Measurements from ENCODE around the gene ZNF70. TPM values are rescaled to one million over a fixed set of nuclear protein-coding genes. Genes with fewer than 3 reads are reported as not detected.
A peak's percentile ranks its signal among the peaks of the same experiment; 100 is the strongest.

Gene ZNF70
- total RNA-seq, 2 experiments from 2014 or later, result 2.9 to 3.0 TPM

DNA sequence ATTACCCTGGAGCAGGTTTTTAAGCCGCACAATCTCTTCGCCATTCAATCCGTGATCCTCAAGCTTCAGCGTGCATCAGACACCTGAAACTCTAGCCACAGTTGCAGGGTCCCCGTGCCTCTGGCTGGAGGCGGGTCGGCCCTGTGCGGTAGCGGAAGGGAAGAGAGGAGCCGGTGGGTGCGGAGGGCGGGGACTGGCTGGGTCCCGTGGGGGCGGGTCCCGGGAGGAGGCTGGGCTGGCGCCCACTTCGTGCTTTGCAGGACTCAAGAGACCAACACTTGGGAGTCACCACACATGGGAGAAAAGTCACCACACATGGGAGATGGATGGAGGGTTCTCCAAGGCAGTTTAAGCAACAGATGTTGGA is 12.7 kb upstream of the ZNF70 start:
- H3K36me3 Mint-ChIP-seq, result peaks cover 3% of the 10 kb centered on the region
- H3K27me3 Mint-ChIP-seq, result no peaks in the 10 kb centered on the region
- CTCF ChIA-PET, result interaction anchor here (0.8 to 1.8 kb wide), 9 partner anchors 10 to 136 kb away, joined by 3 to 5 read pairs (median 3); partner anchors contain the start of genes MIF and SLC2A11
- H3K4me3 Mint-ChIP-seq, result peak overlapping the region; percentile 47
- DNase-seq (peak; percentile 75), ATAC-seq (peak; percentile 57)
- H3K4me1 Mint-ChIP-seq, result peaks cover 43% of the 10 kb centered on the region
- no peaks in the 10 kb centered on the region for H3K9me3 Mint-ChIP-seq (ENCODE audit: low read depth)
- peak overlapping the region; percentile 83 for H3K27ac Mint-ChIP-seq

DNA sequence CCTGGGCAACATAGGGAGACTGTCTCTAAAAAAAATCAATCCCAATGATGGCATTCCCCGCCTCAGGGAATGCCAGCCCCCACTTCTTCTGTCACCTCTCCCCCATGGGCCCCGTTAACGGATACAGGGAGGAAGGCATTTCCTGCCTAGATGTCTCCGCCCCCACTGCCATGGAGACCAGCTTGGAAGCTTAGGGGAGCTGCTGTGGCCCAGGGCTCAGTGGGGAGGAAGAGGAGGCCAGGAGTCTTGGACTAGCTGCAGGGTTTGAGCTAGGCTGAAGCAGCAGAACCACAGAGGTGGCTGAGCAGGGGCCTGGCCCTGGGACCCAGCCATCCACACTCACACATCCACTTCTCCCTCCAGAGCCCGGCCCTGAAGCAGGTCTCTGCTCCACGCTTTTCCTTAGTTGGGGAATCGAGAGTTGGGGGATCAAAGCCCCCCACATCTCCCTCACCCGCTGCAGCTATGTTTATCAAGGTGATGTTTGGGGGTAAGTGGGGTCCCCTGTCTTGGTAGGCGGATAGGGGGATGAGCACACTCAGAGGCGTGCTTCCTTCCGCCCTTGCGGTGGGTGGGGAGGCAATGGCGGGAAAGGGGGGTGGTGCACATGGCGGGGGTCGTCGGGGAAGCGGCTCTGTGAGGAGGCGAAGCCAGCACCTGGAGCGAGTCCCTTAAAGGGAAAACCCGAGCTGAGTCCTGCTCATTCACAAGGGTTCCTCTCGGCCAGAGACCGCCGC is 12.1 kb upstream of the ZNF70 start, which contains the start of gene C22orf15:
Gene C22orf15 (plus strand): TSS at position 149 of the 737 bp plus-strand sequence. CDS start 317 bp downstream, at position 466.
- CTCF ChIA-PET, result interaction anchor here (0.8 to 1.8 kb wide), 7 partner anchors 9 to 135 kb away, joined by 3 to 5 read pairs (median 3); partner anchors contain the start of genes MIF and SLC2A11
- Mint-ChIP-seq H3K9me3 (ENCODE audit: low read depth) (no peaks in the 10 kb centered on the region), H3K27ac (peak within 1 kb of the TSS; percentile 83), H3K4me3 (peak within 1 kb of the TSS; percentile 47), H3K36me3 (peaks cover 3% of the 10 kb centered on the region), H3K4me1 (peaks cover 43% of the 10 kb centered on the region), H3K27me3 (no peaks in the 10 kb centered on the region)
- DNase-seq, result peak; percentile 62
- peak; percentile 6 for ATAC-seq

DNA sequence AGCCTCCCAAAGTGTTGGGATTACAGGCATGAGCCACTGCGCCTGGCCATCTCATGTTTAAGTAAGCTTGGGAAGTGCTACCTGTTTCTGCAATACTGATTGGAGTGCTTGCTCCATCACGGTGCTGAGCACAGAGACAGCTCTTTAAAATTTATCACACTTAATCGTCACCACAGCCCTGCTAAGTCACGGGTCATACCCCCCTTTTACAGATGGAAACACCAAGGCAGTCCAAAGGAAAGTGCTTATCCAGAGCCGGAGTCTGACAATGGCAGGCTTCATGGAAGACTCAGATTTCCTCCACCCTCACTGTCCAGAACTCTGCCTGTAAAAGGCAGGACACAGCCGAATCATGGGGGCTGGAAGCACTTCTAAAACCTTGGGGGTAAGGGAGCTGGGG is 9.1 kb upstream of the ZNF70 start:
- DNase-seq, result no peak
- ATAC-seq, result no peak
- Mint-ChIP-seq H3K4me1 (peaks cover 30% of the 10 kb centered on the region), H3K27ac (no peak overlapping the region), H3K36me3 (no peaks in the 10 kb centered on the region), H3K27me3 (no peaks in the 10 kb centered on the region), H3K4me3 (no peak overlapping the region), H3K9me3 (ENCODE audit: low read depth) (no peaks in the 10 kb centered on the region)
- CTCF ChIA-PET, result interaction anchor here (1.0 to 1.4 kb wide), 3 partner anchors 9 to 132 kb away, joined by 4 to 6 read pairs (median 5); partner anchors contain the start of gene ZNF70

GRCh38 chr22:23759566-23759965 is 8.7 kb upstream of the ZNF70 start:
- Mint-ChIP-seq H3K4me3 (no peak overlapping the region), H3K36me3 (no peaks in the 10 kb centered on the region), H3K27ac (no peak overlapping the region), H3K4me1 (peaks cover 25% of the 10 kb centered on the region), H3K27me3 (no peaks in the 10 kb centered on the region), H3K9me3 (ENCODE audit: low read depth) (no peaks in the 10 kb centered on the region)
- no peak for DNase-seq
- CTCF ChIA-PET, result interaction anchor here (0.9 to 1.4 kb wide), 3 partner anchors 9 to 90 kb away, joined by 3 to 5 read pairs (median 4); partner anchors contain the start of gene ZNF70
- ATAC-seq, result no peak

- H3K27me3 Mint-ChIP-seq, result no peaks in the 10 kb centered on the region
- no peaks in the 10 kb centered on the region for H3K9me3 Mint-ChIP-seq (ENCODE audit: low read depth)
- H3K4me1 Mint-ChIP-seq, result peaks cover 6% of the 10 kb centered on the region
- no peak overlapping the region for H3K4me3 Mint-ChIP-seq
- DNase-seq (no peak), ATAC-seq (no peak)
- no peaks in the 10 kb centered on the region for H3K36me3 Mint-ChIP-seq
- H3K27ac Mint-ChIP-seq, result no peak overlapping the region
- CTCF ChIA-PET, result no interaction called here
These were observed 6.0 kb upstream of the ZNF70 start for GRCh38 chr22:23756891-23757290.

DNA sequence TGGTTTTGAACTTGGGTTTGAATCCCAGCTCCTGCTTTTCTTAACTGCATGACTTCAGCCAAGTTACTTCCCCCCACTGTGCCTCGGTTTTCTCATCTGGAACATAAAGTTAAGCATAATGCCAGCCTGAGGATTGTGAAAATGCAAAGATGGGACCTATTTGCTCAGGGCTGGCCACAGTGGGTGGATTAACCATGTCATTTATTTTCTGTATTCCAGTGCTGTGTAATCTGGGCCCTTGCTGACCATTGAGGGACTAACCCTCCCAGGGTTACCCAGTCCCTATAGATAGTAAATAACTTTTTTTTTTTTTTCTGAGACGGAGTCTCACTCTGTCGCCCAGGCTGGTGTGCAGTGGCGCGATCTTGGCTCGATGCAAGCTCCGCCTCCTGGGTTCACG is 4.8 kb upstream of the ZNF70 start:
- ATAC-seq (no peak), DNase-seq (no peak)
- Mint-ChIP-seq H3K27ac (no peak overlapping the region), H3K9me3 (ENCODE audit: low read depth) (no peaks in the 10 kb centered on the region), H3K4me3 (no peak overlapping the region), H3K4me1 (peaks cover 9% of the 10 kb centered on the region), H3K36me3 (no peaks in the 10 kb centered on the region), H3K27me3 (no peaks in the 10 kb centered on the region)
- CTCF ChIA-PET, result interaction anchor here (0.6 to 1.3 kb wide), 4 partner anchors 9 to 65 kb away, joined by 3 to 11 read pairs (median 4); no protein-coding TSS in a partner anchor

DNA sequence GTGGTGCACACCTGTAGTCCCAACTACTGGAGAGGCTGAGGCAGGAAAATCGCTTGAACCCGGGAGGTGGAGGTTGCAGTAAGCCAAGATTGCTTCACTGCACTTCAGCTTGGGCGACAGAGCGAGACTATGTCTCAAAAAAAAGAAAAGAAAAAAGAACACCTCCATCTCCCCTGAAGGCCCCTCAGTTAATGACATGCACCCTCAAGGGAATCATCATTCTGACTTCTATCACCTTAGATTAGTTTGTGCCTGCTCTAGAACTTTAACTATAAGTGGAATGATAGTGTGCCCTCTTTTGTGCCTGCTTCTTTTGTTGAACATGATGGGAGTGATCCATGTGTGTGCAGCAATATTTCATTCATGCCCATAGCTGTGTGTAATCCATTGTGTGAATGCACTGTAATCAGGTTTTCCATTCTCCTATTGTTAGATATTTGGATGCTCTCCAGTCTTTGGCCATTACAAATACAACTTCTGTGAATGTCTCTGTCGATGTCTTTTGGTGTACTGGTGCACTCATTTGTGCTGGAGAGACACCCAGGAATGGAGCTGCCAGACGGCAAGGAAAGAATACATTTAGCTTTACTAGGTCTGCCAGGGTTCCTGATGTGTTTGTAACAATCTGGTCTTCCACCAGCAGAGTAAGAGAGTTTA is 4.2 kb upstream of the ZNF70 start:
- no peaks in the 10 kb centered on the region for H3K9me3 Mint-ChIP-seq (ENCODE audit: low read depth)
- no peak for DNase-seq
- no peak overlapping the region for H3K27ac Mint-ChIP-seq
- CTCF ChIA-PET, result interaction anchor here (0.6 to 1.4 kb wide), 6 partner anchors 10 to 66 kb away, joined by 3 to 11 read pairs (median 3); no protein-coding TSS in a partner anchor
- no peak for ATAC-seq
- H3K4me1 Mint-ChIP-seq, result peaks cover 14% of the 10 kb centered on the region
- no peak overlapping the region for H3K4me3 Mint-ChIP-seq
- H3K36me3 Mint-ChIP-seq, result no peaks in the 10 kb centered on the region
- no peaks in the 10 kb centered on the region for H3K27me3 Mint-ChIP-seq

- Mint-ChIP-seq H3K36me3 (no peaks in the 10 kb centered on the region), H3K4me1 (peaks cover 21% of the 10 kb centered on the region), H3K4me3 (no peak within 1 kb of the TSS), H3K27ac (no peak within 1 kb of the TSS), H3K9me3 (ENCODE audit: low read depth) (no peaks in the 10 kb centered on the region), H3K27me3 (no peaks in the 10 kb centered on the region)
- CTCF ChIA-PET, result interaction anchor here (0.9 to 1.4 kb wide), 4 partner anchors 9 to 49 kb away, joined by 3 to 4 read pairs (median 3); partner anchors contain the start of gene C22orf15
- no peak for DNase-seq
- ATAC-seq, result no peak
These were observed 3.5 kb upstream of the ZNF70 start, which contains the start of gene VPREB3 for GRCh38 chr22:23754220-23754919. Gene VPREB3, minus strand, starts transcription at chr22:23754425. Its CDS starts 62 bp downstream, at chr22:23754363.

DNA sequence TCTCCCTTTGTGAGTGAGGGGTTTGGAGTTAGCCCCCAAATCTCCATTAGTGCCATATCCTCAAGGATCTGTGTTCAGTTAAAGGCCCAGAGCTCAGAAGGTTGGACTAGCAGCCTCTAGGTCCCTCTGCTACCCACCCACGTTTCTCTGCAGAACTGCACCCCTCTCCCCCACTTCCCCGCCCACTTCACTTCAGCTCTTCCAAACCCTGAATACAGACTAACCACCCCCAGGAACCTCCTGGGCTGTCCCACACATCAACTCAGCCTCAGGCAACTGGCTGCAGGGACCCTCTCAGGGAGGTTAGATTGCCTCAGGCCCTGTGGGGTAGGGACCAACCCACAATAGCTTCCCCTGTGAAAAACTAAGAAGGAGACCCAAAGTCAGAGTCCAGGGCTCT is 2.5 kb upstream of the ZNF70 start:
- CTCF ChIA-PET, result interaction anchor here (1.1 to 1.4 kb wide), 2 partner anchors 10 to 18 kb away, joined by 3 read pairs; partner anchors contain the start of gene C22orf15
- Mint-ChIP-seq H3K36me3 (no peaks in the 10 kb centered on the region), H3K27ac (no peak overlapping the region), H3K27me3 (no peaks in the 10 kb centered on the region), H3K4me1 (peaks cover 21% of the 10 kb centered on the region), H3K4me3 (no peak overlapping the region), H3K9me3 (ENCODE audit: low read depth) (no peaks in the 10 kb centered on the region)
- ATAC-seq (no peak), DNase-seq (no peak)

DNA sequence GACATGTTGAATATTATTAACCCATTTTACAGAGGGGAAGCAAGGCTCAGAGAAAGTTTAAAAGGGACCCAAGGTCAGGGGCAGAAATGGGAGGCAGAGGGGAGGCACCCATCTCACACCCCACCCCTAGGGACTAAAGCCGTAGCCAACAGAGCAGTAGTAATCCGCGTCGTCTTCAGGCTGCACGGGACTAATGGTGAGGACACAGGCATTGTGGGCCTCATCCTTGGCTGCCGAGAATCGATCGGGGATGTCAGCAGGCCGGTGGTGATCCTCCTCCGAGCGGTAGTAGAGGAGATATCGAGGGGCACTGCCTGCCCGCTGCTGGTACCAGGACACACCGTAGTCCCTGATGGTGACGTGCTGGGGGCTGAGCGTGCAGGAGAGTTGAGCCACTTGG is 1.8 kb upstream of the ZNF70 start:
- Mint-ChIP-seq H3K27me3 (no peaks in the 10 kb centered on the region), H3K9me3 (ENCODE audit: low read depth) (no peaks in the 10 kb centered on the region), H3K27ac (no peak overlapping the region), H3K4me1 (peaks cover 21% of the 10 kb centered on the region), H3K36me3 (no peaks in the 10 kb centered on the region), H3K4me3 (peak overlapping the region; percentile 78)
- DNase-seq (no peak), ATAC-seq (no peak)
- CTCF ChIA-PET, result interaction anchor here (1.0 kb wide), 1 partner anchor 11 kb away, joined by 3 read pairs; the partner anchor contains the start of gene C22orf15

GRCh38 chr22:23752090-23752691 is 1.3 kb upstream of the ZNF70 start:
- DNase-seq (no peak), ATAC-seq (no peak)
- Mint-ChIP-seq H3K27ac (peak overlapping the region; percentile 74), H3K9me3 (ENCODE audit: low read depth) (no peaks in the 10 kb centered on the region), H3K4me1 (peaks cover 21% of the 10 kb centered on the region), H3K36me3 (no peaks in the 10 kb centered on the region), H3K4me3 (peak overlapping the region; percentile 78), H3K27me3 (no peaks in the 10 kb centered on the region)
- CTCF ChIA-PET, result interaction anchor here (1.0 kb wide), 1 partner anchor 11 kb away, joined by 3 read pairs; the partner anchor contains the start of gene C22orf15

DNA sequence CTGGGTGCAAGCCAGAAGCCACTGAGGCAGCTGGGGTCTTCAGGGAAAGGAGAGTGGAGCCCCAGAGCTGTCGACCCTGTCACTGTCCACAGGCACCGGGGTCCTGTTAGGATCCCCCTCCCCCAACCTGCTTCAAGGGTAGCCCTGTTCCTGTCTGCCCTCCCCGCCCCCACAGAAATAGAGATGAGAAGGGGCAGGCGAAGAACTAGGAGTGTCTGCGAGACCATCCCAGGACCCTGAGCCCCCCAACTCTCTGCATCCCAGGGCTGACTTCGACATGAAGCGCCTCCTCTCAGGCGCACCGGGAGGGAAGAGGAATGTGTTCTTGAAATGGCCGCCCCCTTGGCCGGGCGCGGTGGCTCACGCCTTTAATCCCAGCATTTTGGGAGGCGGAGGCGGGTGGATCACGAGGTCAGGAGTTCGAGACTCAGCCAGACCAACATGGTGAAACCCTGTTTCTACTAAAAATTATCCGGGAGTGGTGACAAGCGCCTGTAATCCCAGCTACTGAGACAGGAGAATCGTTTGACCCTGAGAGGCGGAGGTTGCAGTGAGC is 607 bp upstream of the ZNF70 start:
- Mint-ChIP-seq H3K27me3 (no peaks in the 10 kb centered on the region), H3K4me3 (peak overlapping the region; percentile 78), H3K36me3 (peaks cover 2% of the 10 kb centered on the region), H3K9me3 (ENCODE audit: low read depth) (no peaks in the 10 kb centered on the region), H3K4me1 (peaks cover 18% of the 10 kb centered on the region), H3K27ac (peak overlapping the region; percentile 84)
- DNase-seq (no peak), ATAC-seq (no peak)
- CTCF ChIA-PET, result interaction anchor here (1.0 to 1.1 kb wide), 2 partner anchors 12 to 38 kb away, joined by 3 read pairs; partner anchors contain the start of gene C22orf15
